ENCODE results near the gene SUCLG1. TPM values are rescaled to one million over a fixed set of nuclear protein-coding genes. Genes with fewer than 3 reads are reported as not detected.

The SUCLG1 gene
- total and polyA plus RNA-seq, 2 of the 8 experiments (the other 6 are each of a cell fraction or from before 2014, with no cell fraction given), result 19.9 to 40.0 TPM

GRCh38 chr2:84492571-84492970 is 33.5 kb upstream of the SUCLG1 start:
- H2BK5ac ChIP-seq (ENCODE audit: low read depth, low read length), result no peak overlapping the region

More at GRCh38 chr2:84492571-84492970, 33.5 kb upstream of the SUCLG1 start:
- Histone ChIP-seq H3K4ac (replicated peaks; ENCODE audit: insufficient read length, low read depth, low read length) (no peak overlapping the region), H3K23ac (ENCODE audit: insufficient read length) (no peak overlapping the region), H3K23me2 (ENCODE audit: low read depth, low read length) (no peaks in the 10 kb centered on the region), H4K91ac (replicated peaks; ENCODE audit: insufficient read length, low read length) (no peak overlapping the region), H3K79me2 (ENCODE audit: control insufficient read depth in 1 of 2, insufficient read depth in 2 of 2, low read length in 2 of 2) (no peaks in the 10 kb centered on the region), H4K20me1 (replicated peaks in 1 of 2; ENCODE audit: control insufficient read depth in 1 of 2, insufficient read depth in 2 of 2, low read length in 2 of 2) (no peaks in the 10 kb centered on the region), H3K27ac (ENCODE audit: low read depth, low read length) (no peak overlapping the region), H3K36me3 (ENCODE audit: control insufficient read depth in 2 of 4, insufficient read depth in 4 of 4, low read length in 3 of 4) (no peaks in the 10 kb centered on the region), H2AK5ac (ENCODE audit: low read depth, low read length) (no peak overlapping the region), H3K18ac (ENCODE audit: extremely low read depth, low read length) (no peak overlapping the region), H3K4me2 (ENCODE audit: insufficient read depth in 1 of 2, low read depth in 2 of 2, low read length in 2 of 2) (no peak overlapping the region), H3K9ac (replicated peaks in 1 of 4; ENCODE audit: extremely low read depth in 1 of 4, low read depth in 3 of 4, low read length in 3 of 4) (no peak overlapping the region), H2AFZ (ENCODE audit: low read length) (no peak overlapping the region), H3K4me3 (ENCODE audit: extremely low read depth in 1 of 4, insufficient read depth in 2 of 4, low read depth in 3 of 4, low read length in 4 of 4) (no peak overlapping the region), H2BK120ac (replicated peaks; ENCODE audit: low read depth, low read length) (no peak overlapping the region), H3K9me3 (ENCODE audit: insufficient read depth in 2 of 2, low read depth in 1 of 2, low read length in 1 of 2) (no peaks in the 10 kb centered on the region), H2BK12ac (ENCODE audit: low read depth, low read length) (no peak overlapping the region), H3K56ac (replicated peaks; ENCODE audit: insufficient read length, low read depth, low read length) (no peak overlapping the region), H3K79me1 (ENCODE audit: low read depth, low read length) (no peaks in the 10 kb centered on the region), H2BK20ac (ENCODE audit: low read length) (no peak overlapping the region), H4K5ac (ENCODE audit: insufficient read length, low read depth, low read length) (no peak overlapping the region), H2BK15ac (ENCODE audit: low read length) (no peak overlapping the region), H3K4me1 (replicated peaks in 1 of 4; ENCODE audit: control insufficient read depth in 3 of 4, insufficient read depth in 4 of 4, low read length in 3 of 4) (no peaks in the 10 kb centered on the region), H3K14ac (ENCODE audit: insufficient read length) (no peak overlapping the region), H3K27me3 (replicated peaks in 1 of 4; ENCODE audit: control insufficient read depth in 3 of 4, extremely low read depth in 1 of 4, insufficient read depth in 3 of 4, low read length in 3 of 4) (no peaks in the 10 kb centered on the region; a peak in 1 of 7 replicates), H4K8ac (ENCODE audit: extremely low read depth, insufficient read depth, low read length) (no peak overlapping the region)
- CTCF ChIA-PET (ENCODE audit: partially characterized antibody), result interaction anchor here (1.3 to 2.1 kb wide), 3 partner anchors 22 to 138 kb away, joined by 3 to 11 read pairs (median 4); no protein-coding TSS in a partner anchor
- FAIRE-seq, result no peak
- TF ChIP-seq RAD21 (IDR thresholded peaks at IDR 0.05 in 1 of 2, conservative IDR thresholded peaks at IDR 0.05 in 1 of 2; ENCODE audit: low read depth in 2 of 2, low read length in 2 of 2) (peak; percentile 39 to 49), KDM4A (IDR thresholded peaks at IDR 0.05; ENCODE audit: low read depth, low read length, severe bottlenecking) (no peak)
- whole genome bisulfite sequencing, 2 experiments (ENCODE audit: extremely low coverage in 1 of 2, insufficient coverage in 1 of 2, insufficient read length in 1 of 2, insufficient replicate concordance in 2 of 2, low coverage in 1 of 2, low lambda C conversion rate in 2 of 2, missing lambda C conversion rate in 1 of 2), result 86% methylated on average over 1 of the region's 1 CpG; no CpG with 5 or more reads in 1 of the 2 experiments
- POLR2A ChIA-PET (ENCODE audit: partially characterized antibody), result no interaction called here
- no peak for DNase-seq (ENCODE audit: low read depth in 1 of 2, low spot score in 2 of 2)

All from H1 (cell line).